Transverse colon (tissue), 4 donors: ENCODE measurements around the gene EPM2AIP1.

Experiments used
- CTCF ChIP-seq, 5 experiments: fragments of 200-600 bp in 3 of 5; fragments of 450-650 bp in 2 of 5; sonication (generic) in 3 of 5; IDR thresholded peaks; 1 replicate in 2 of 5; 2 replicates in 3 of 5; pipeline ENCODE4 v1.5.1; 2016 to 2017; ENCODE audit warnings: antibody characterized with exemption in 5 of 5, inconsistent platforms in 3 of 5, mild to moderate bottlenecking in 2 of 5, moderate library complexity in 1 of 5
- EP300 ChIP-seq: sonication (generic); formaldehyde crosslinking; IDR thresholded peaks from one replicate; pipeline ENCODE4 v1.6.1; 2017; ENCODE audit warnings: antibody characterized with exemption, low read depth
- POLR2A ChIP-seq: fragments of 450-650 bp; IDR thresholded peaks from one replicate; pipeline ENCODE4 v1.6.1; 2016; ENCODE audit warnings: antibody characterized with exemption, mild to moderate bottlenecking, moderate library complexity
- POLR2AphosphoS5 ChIP-seq, 3 donors: sonication (generic); formaldehyde crosslinking; IDR thresholded peaks; one replicate each; pipeline ENCODE4 v1.6.1; 2016; ENCODE audit warnings: antibody characterized with exemption in 3 of 3

DNA sequence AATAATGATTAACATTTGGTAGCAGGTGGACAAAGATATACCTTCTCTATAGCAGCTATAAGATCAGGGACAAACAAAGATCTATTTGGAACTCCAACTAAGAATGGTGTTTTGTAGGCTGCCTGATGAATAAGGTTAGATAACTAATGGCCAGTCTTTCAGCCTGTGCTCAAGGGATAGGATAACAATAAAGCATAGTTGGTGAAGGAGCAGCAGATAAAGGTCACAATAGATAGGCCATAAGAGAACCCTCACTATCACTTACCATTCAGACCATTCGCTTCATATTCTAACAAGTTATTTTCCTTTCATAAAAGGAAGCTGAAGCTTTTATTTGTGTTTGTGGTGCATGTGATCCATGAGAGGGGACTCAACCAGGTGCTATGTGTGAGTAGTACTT is 19.8 kb downstream of the EPM2AIP1 start:
- TF ChIP-seq CTCF (IDR thresholded peaks at IDR 0.05) = no peak
- no peak for TF ChIP-seq POLR2A
- no peak for TF ChIP-seq EP300
- no peak for TF ChIP-seq POLR2AphosphoS5 (IDR thresholded peaks at IDR 0.05)
